Measurements from ENCODE around the gene KCNA10.

Gene KCNA10

GRCh38 chr1:110495926-110496600, 22.9 kb downstream of the KCNA10 start:
- no peak for FAIRE-seq

- FAIRE-seq = no peak
Measured at GRCh38 chr1:110494522-110495406, 24.2 kb downstream of the KCNA10 start.

- FAIRE-seq = no peak
Measured at GRCh38 chr1:110494036-110494435, 24.9 kb downstream of the KCNA10 start.

DNA sequence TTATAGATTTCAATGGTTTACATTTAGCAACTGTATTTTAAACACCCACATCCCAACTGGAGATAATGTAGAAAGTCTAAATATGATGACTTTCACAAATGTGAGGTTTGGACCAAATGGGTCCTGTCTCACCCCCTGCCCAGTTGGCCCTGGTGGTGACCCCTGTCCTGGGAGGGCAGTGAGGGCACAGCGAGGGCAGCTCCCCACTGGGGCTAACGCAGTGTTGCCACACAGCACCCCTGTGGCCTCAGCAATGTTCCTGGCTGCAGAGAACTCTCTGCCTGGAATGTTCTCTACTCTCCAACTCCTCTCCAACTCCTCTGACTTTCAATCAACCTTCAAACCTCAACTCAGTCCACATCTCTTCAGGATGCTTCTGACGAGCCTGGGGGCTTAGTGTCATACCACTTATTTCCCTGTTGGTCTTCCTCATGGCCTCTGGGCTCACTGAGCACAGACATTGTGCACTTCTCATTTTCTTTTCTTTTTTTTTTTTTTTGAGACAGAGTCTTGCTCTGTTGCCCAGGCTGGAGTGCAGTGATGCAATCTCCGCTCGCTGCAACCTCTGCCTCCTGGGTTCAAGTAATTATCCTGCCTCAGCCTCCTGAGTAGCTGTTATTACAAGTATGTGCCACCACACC, 25.8 kb downstream of the KCNA10 start:
- no peak for FAIRE-seq

DNA sequence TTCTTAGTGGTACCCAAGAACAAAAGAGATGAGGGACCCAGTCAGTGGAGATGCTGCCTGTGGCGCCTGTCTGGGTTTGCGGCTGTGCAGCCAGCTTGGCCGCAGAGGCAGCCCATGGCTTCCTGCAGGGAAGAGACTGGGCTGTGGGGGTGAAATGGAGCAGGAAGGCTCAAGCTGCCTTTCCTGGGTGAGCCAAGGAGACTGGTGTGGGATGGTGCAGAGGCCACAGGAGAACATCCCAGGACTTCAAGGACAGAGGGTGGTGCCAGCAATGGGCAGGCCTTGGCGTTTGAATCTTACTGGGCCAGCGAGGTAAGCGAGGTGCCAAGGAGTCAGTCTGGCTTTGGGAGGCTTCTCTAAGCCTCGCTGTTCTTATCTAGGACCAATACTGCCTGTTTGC, 26.4 kb downstream of the KCNA10 start:
- no peak for FAIRE-seq

GRCh38 chr1:110490791-110491451, 28.1 kb downstream of the KCNA10 start:
- FAIRE-seq = no peak

GRCh38 chr1:110489973-110490542, 28.9 kb downstream of the KCNA10 start:
- no peak for FAIRE-seq

- no peak for FAIRE-seq
Measured at GRCh38 chr1:110489406-110489805, 29.6 kb downstream of the KCNA10 start.

DNA sequence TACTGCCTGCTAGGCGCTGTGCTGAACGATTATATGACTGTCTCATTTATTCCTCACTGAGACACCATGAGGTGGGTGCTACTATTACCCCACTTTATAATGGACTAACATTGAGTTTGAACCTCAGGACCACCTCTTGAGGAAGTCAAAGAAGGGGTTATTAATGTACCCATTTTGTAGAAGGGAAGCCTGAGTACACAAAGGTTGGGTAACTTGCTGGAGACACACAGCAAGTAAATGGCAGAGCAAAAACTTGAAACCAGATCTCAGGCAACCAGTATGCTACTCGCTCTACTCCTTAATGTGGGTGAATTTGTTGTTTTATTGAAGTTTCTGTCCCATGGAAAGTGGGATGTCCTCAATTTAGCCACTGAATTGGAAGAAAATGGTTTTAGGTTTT, 30.1 kb downstream of the KCNA10 start:
- no peak for FAIRE-seq

- FAIRE-seq = no peak
Measured at GRCh38 chr1:110488161-110488560, 30.8 kb downstream of the KCNA10 start.

DNA sequence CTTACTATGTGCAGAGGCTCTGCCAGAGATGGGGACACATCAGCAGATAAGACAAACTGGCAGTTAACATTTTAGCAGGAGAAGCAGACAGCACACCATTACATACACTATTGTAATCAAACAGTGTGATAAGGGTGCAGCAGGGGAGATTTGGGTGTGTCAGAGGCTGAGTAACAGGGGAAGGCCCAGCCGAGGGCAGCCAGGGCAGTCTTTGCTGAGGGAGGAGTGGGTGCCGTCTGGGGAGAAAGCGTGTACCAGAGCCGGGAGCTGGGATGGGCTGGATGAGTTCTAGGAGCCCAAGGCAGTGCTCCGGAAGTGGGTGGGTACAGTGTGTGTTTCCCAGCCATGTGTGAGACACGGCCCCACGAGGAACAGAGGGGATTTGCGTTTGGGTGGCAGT, 31.2 kb downstream of the KCNA10 start:
- FAIRE-seq = no peak

DNA sequence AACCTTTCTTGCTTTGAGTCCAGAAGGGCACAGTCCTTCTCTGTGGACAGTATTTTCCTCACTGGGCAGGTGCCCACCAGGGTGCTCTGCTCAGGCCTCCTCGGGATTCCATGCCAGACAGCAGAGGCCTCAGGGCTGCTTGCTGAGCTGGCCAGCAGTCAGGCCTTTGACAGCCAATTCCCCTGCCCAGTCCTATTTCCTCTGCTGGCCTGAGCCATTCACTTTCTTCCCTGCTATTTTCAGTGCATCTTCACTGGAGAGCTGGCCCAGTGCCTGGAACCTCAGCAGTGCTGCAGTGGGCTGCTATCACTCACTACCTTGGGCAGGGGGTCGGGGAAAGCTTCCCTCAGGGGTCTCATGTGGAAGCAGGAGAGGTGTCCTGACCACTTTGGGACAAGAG, 33.2 kb downstream of the KCNA10 start:
- FAIRE-seq = no peak

DNA sequence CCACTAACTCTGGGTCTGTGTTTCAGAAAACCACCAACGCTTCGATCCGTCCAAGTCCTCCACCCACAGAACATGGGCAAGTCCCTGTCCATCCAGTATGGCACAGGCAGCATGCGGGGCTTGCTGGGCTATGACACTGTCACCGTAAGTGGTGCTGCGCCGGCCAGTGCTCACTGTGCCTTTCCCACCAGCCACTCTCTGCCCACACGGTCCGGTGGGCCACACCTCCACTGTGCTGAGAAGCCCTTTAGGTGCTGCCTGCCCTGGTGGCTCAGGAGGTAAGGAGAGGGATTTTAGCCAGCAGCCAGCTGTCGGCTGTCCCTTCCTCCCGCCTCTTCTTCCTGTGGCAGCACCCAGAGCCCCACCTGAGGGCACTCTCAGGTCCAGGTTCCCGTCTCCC, 34.2 kb downstream of the KCNA10 start:
- no peak for FAIRE-seq

DNA sequence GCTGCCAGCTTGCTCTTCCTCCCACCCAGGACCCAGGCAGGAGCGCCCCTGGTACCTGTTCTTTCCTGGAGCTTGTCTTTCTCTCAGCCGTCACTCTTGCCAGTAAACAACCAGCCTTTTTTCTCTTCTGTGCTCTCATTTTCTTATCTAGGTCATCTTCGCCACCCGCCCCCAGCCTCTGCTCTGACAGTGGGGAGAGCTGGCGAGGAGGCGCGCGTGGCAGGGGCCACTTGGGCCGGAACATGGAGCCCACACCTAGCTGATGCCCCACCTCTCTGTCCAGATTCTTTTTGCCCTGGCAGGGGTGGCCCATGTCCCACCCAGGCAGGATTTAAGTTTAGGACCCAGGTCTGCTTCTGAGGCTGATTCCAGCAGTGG, 35.7 kb downstream of the KCNA10 start:
- no peak for FAIRE-seq

- FAIRE-seq = no peak
Measured at GRCh38 chr1:110482662-110483307, 36.2 kb downstream of the KCNA10 start.

DNA sequence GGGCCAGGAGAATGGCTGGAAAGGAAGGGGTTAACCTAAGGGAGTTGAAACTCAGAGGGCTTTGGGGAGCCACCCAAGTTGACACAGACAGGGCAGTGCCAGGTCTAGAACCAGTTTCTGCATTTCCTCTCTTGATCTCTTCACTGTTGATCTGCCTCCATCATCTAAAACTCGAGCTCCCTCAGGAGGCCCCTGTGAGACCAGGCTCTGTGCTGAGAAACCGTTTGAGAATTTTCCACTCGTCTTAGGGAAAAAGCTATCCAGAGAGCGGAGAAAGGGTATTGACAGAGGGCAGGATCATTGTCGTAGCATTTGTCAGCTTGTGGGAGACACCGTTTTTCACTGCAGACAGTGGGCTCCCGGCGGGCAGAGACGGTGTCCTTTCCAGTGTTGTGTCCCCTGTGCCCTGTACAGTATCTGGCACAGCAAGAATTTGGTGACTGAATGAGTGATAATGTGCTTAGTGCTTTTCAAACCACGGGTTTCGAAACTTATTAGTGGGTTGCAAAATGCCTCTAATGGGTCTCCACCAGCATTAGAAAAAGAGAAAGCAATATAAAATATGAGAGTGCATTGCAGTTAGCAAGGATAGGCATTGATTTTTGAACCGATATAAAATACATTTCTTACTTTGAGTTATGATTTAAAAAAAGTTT, 36.9 kb downstream of the KCNA10 start:
- no peak for FAIRE-seq

DNA sequence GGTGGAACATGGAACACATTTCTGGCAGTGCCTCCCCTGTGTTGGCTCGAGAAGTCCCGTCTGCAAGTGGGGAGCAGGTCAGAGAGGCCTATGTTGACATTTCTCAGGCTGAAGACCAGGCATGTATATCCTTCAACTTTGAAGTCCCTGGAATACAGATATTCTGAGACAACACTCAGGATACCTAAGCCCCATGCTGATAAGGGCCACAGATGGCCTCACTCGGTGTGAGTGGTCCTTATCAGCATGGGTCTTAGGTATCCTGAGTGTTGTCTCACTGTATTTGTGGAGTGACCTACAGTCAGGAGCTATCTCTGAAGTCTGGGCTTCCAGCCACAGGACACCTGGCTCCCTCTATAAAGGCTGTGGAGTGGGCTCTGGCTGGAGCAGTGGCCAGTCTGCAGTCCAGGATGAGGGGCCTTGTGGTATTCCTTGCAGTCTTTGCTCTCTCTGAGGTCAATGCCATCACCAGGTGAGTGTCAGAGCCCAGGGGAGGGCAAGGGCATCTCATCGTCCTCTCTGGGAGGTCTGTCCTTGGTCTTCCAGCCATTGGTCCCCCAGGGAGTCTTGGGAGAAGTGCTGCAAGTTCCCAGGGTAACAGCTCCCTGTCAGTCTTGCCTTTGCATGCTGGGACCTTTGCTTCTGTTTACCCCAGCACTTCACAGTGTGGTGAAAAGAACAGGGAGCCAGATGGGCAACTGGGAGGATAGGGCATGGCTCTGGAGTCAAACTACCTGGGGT, 38.4 kb downstream of the KCNA10 start:
- no peak for FAIRE-seq

DNA sequence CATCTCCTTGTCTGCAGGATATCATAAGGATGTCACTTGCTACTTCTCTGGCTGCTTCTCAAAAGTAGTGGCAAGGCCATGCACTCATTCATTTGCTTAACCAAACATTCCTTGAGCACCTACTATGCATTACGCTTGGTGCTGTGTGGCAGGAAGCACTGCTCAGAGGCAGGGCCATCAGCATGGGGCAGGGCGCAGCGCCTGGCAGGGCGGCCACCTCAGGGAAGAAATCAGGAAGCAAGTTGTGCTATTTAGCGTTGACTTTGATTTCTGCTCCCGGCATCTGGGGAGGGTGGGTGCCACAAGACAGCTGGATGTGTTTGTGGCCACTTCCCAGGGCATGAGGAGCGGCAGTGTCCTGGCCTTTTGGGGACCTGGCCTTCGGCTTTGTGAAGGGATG, 40.1 kb downstream of the KCNA10 start:
- FAIRE-seq = no peak

DNA sequence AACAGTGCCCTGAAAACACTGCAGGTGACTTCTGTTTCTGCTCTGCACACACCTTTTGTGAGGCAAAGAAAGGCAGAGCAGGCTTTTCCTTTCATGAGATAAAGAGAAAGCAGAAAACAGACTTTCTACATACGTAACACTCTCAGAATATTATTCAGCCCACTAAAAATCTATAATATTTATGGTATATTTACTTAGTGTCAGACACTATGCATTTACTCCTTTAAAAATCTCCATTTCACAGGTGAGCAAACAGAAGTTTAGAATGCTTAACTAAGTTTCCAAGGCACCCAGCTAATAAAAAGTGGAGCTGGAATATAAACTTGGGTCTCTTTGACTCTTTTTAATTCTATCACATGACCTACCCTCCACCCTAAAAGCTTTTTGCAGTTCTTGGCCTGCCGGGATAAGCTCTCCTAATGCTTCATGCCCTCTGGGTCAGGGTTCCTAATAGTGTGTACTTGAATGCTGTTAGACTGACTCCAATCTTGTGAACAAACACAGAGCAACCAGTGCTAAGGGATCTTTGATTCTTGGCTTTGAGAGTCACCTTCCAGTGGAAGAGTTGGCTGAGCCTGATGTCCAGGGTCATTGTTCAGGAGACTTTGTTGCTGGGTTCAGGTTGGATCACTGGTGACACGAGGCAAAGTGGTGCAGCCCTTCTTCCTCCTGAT, 40.9 kb downstream of the KCNA10 start:
- FAIRE-seq = no peak

DNA sequence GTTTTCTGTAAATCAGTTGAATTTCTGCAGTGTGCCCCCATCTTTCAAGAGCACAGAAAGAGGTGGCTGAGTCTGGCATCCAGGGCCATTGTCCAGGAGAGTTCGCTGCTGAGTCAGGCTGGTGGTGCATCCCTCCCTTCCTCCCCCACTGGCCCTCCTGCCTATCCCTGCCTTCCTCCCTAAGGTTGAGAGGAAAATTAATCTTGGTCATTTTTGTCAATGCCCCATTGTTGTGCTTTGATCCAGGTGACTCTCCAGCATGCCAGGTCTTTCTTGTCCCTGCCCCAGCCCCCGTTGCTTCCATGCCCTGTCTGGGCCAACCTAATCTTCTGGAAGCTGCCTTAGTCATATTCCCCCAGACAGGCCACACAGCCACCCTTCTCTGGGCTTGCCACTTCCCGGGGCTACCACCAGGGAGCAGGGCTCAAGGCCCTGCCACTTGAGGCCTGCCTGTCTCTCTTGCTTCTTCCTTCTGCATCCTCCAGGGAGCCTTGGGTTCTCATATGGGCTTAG, 41.5 kb downstream of the KCNA10 start:
- FAIRE-seq = no peak
